Mucosa of rectum (tissue), 2 donors: ENCODE data around the gene NUBP1.
"Not testable (repeated sequence)": the region's sequence is repeated elsewhere in the genome, so short reads cannot be mapped to it uniquely, and the experiment has no call there.

Experiments used
- H3K27ac ChIP-seq, 2 donors: one replicate each; pipeline ENCODE4 v1.7.0; 2013; ENCODE audit warnings: inconsistent platforms in 2 of 2, low read depth in 2 of 2, low read length in 2 of 2
- H3K27me3 ChIP-seq, 2 donors: one replicate each; pipeline ENCODE4 v1.7.0; 2013; ENCODE audit warnings: low read length in 2 of 2; ENCODE audit not compliant: control insufficient read depth in 2 of 2, insufficient read depth in 2 of 2
- H3K36me3 ChIP-seq, 2 donors: one replicate each; pipeline ENCODE4 v1.7.0; 2013; ENCODE audit warnings: low read length in 2 of 2; ENCODE audit not compliant: control insufficient read depth in 2 of 2, insufficient read depth in 2 of 2
- H3K4me1 ChIP-seq, 2 donors: one replicate each; pipeline ENCODE4 v1.7.0; 2013; ENCODE audit warnings: low read length in 2 of 2, mild to moderate bottlenecking in 1 of 2; ENCODE audit not compliant: control insufficient read depth in 2 of 2, insufficient read depth in 2 of 2
- H3K4me3 ChIP-seq, 2 donors: one replicate each; pipeline ENCODE4 v1.7.0; 2013; ENCODE audit warnings: low read length in 2 of 2
- H3K9ac ChIP-seq, 2 donors: one replicate each; pipeline ENCODE4 v1.7.0; 2013; ENCODE audit warnings: low read length in 2 of 2, low read depth in 1 of 2, mild to moderate bottlenecking in 1 of 2
- H3K9me3 ChIP-seq, 2 donors: one replicate each; pipeline ENCODE4 v1.7.0; 2013; ENCODE audit warnings: low read length in 2 of 2; ENCODE audit not compliant: control insufficient read depth in 2 of 2
- donor health status: healthy.
- donor health status: Normal muscosa, but diverticular disease.

NUBP1 gene

DNA sequence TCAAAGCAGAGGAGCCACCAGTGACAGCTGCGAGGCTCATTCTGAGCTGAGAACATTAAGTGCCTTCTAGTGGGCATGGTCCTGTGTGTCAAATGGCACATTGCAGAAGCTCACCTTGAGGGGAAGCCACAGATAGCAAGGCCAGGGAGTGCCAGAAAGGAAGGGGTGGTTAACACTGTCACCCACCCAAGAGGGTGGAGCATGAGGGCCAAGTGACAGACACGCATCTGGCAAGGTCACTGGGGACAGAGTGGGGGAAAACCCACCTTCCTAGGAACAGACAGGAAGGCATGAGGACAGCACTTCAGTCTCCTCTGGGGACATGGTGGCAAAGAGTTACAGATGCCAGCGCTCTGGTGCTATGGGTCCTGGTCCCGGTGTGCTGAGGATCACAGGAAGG is 22.1 kb downstream of the NUBP1 start:
- H3K9ac ChIP-seq: no peak overlapping the region
- H3K9me3 ChIP-seq: no peaks in the 10 kb centered on the region
- peaks cover 27 to 65% of the 10 kb centered on the region in 2 donors for H3K36me3 ChIP-seq
- no peaks in the 10 kb centered on the region for H3K27me3 ChIP-seq
- H3K4me3 ChIP-seq: no peak overlapping the region
- no peaks in the 10 kb centered on the region for H3K4me1 ChIP-seq
- H3K27ac ChIP-seq: no peak overlapping the region

DNA sequence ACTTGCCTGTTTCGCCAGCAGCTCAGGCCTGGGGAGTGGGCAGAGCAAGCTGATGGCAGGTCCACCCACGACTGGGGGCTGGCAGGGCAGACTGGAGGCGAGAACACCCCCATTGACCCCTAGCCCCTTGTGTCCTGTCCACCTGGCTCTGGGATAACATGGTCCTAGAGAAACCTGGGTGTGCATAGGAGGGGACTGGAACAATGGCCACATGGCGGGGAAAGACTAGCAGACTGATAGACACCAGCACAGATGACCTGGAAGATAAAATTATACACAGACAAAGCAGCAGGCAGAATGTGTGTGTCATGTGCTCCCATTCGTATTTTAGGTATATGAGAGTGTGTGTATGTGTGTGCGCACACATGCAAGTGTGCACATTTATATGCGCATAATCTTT is 23.5 kb downstream of the NUBP1 start:
- Histone ChIP-seq H3K9me3 (no peaks in the 10 kb centered on the region), H3K27ac (no peak overlapping the region), H3K4me3 (no peak overlapping the region), H3K4me1 (no peaks in the 10 kb centered on the region), H3K36me3 (peaks cover 17 to 51% of the 10 kb centered on the region in 2 donors), H3K27me3 (no peaks in the 10 kb centered on the region), H3K9ac (no peak overlapping the region)

DNA sequence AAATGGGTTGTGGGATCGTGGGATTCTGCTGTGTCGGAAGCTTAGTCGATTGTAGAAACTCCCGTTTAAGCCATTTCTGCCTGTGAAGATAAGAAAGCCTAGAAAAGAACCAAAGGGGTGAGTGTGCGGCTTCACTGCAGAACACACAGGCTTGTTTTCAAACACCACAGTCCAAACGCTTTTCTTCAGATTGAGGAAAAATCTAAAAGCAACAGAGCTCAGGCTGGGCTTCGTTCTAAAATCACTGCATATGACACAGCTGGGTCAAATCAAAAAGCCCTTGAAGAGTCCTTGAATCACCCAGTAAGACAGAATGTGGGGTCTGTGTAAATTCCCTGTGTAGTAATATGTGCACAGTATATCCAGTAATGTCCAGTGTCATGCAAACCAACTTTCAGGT is 25.7 kb downstream of the NUBP1 start:
- H3K36me3 ChIP-seq: peaks cover 11 to 31% of the 10 kb centered on the region in 2 donors
- H3K27ac ChIP-seq: no peak overlapping the region
- no peaks in the 10 kb centered on the region for H3K4me1 ChIP-seq
- no peak overlapping the region for H3K4me3 ChIP-seq
- no peaks in the 10 kb centered on the region for H3K27me3 ChIP-seq
- no peak overlapping the region for H3K9ac ChIP-seq
- no peaks in the 10 kb centered on the region for H3K9me3 ChIP-seq

DNA sequence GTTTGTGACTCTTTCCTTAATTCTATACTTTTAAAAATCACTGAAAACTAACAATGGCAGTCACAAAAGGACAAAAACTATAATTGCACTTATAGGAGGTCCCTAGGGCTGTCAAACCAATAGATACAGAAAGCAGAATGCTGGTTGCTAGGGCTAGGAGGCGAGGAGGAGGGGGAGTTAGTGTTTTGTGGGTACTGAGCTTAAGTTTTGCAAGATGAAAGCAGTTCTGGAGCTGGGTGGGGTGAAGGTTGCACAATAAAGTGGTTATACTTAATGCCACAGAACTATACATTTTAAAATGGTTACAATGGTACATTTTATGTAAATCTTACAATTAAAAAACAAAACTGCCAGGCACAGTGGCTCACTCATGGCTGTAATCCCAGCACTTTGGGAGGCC is 27.3 kb downstream of the NUBP1 start:
- H3K9me3 ChIP-seq: no peaks in the 10 kb centered on the region
- H3K27ac ChIP-seq: no peak overlapping the region
- no peaks in the 10 kb centered on the region for H3K27me3 ChIP-seq
- H3K4me3 ChIP-seq: no peak overlapping the region
- peaks cover 5 to 21% of the 10 kb centered on the region in 2 donors for H3K36me3 ChIP-seq
- H3K9ac ChIP-seq: no peak overlapping the region
- H3K4me1 ChIP-seq: no peaks in the 10 kb centered on the region

DNA sequence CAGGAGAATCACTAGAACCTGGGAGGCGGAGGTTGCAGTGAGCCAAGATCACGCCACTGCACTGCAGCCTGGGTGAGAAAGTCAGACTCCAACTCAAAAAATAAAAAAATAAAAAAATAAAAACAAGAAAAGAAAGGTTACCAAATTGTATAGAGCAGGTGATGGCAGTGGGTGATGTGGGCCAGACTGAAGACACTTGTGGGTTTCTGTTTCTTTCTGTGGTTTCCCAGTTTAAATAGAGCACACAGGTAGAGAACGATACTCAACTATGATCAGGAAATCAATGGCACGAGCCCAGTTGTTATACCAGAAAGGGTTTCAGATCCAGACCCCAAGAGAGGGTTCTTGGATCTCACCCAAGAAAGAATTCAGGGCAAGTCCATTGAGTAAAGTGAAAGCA is 32.6 kb downstream of the NUBP1 start:
- H3K9me3 ChIP-seq: no peaks in the 10 kb centered on the region
- H3K27ac ChIP-seq: no peak overlapping the region
- no peaks in the 10 kb centered on the region for H3K27me3 ChIP-seq
- no peaks in the 10 kb centered on the region for H3K36me3 ChIP-seq
- H3K4me1 ChIP-seq: no peaks in the 10 kb centered on the region
- no peak overlapping the region for H3K9ac ChIP-seq
- H3K4me3 ChIP-seq: no peak overlapping the region

DNA sequence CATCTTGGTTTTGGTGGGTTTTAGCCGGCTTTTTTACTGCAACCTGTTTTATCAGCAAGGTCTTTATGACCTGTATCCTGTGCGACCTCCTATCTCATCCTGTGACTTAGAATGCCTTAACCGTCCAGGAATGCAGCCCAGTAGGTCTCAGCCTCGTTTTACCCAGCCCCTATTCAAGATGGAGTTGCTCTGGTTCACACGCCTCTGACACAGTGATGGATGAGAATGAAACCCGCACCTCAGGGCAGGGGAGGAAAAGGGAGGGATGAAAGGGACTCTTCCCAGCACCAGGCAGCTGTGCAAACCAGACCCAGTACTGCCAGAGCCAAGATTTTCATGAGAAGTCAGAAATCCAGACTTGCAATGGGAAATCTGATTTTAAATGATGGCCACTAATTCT is 33.3 kb downstream of the NUBP1 start:
- H3K27me3 ChIP-seq, H3K4me1 ChIP-seq, H3K4me3 ChIP-seq, H3K27ac ChIP-seq, H3K36me3 ChIP-seq, H3K9ac ChIP-seq, H3K9me3 ChIP-seq: not testable (repeated sequence)

DNA sequence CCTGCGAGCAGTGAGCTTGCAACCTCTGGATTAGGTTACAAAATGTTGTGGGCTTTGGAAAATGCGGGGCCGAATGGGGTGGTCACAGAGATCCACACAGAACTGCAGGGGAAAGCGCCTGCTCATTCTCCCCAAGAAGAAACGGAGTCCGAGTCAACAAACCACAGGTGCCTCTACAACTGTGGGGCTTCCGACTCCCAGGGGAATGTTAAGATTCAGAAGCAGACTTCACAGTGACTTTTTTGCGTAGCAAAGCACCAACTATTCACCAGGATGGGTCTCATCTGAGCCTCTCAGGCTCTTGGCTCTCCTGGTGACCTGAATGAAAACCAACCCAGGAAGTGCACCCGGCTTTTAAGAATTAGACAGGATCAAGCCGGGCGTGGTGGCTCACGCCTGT is 33.7 kb downstream of the NUBP1 start:
- Histone ChIP-seq H3K4me1 (no peaks in the 10 kb centered on the region), H3K9ac (no peak overlapping the region), H3K36me3 (no peaks in the 10 kb centered on the region), H3K27me3 (no peaks in the 10 kb centered on the region), H3K9me3 (no peaks in the 10 kb centered on the region), H3K4me3 (no peak overlapping the region), H3K27ac (no peak overlapping the region)

DNA sequence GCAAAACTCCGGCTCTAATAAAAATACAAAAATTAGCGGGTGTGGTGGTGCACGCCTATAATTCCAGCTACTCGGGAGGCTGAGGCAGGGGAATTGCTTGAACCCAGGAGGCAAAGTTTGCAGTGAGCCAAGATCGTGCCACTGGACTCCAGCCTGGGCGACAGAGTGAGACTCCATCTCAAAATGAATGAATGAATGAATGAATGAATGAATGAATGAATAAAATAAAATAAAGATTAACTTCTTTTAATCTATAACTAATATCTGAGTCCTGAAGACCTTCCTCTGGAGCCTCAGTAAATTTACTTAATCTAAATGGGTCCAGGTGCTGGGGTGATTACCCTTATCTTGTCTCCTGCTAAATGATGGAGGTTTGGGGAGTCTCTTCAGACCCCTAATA is 36.3 kb downstream of the NUBP1 start:
- not testable (repeated sequence) for H3K27me3 ChIP-seq, H3K4me1 ChIP-seq, H3K27ac ChIP-seq, H3K9ac ChIP-seq, H3K36me3 ChIP-seq, H3K4me3 ChIP-seq, H3K9me3 ChIP-seq

DNA sequence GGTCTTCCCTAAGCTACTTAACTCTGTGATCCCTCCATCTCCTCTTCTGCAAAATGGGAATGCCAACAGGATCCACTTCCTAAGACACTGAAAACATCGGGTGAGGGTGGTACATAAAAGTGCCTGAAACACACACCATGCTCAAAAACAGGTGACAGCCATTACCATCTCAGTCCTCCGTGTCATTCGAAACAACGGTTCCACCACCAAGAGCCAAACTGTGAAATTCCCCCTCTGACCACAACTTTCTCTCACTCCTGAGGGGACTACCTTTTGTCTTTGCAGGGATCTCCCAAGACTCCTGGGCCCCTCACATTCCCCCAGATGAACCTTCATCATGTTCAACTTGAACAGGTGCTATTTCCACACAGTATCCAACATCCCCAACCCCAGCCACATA is 37.0 kb downstream of the NUBP1 start:
- no peaks in the 10 kb centered on the region for H3K36me3 ChIP-seq
- H3K27me3 ChIP-seq: no peaks in the 10 kb centered on the region
- H3K27ac ChIP-seq: no peak overlapping the region
- no peaks in the 10 kb centered on the region for H3K4me1 ChIP-seq
- no peak overlapping the region for H3K9ac ChIP-seq
- no peak overlapping the region for H3K4me3 ChIP-seq
- H3K9me3 ChIP-seq: no peaks in the 10 kb centered on the region

DNA sequence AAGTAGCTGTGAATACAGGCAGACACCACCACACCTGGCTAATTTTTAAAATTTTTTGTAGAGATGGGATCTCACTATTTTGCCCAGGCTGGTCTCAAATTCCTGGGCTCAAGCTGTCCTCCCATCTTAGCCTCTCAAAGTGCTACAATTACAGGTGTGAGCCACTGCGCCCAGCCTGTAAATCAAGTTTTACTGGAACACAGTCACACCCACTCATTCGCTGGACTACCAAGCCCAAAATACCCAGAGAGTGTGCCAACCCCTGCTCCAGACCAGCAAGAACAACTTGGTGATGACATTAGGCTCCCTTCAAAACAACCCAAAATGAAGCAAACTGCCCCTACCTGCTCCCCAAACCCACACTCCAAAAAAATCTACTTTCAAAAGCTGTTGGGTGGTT is 39.0 kb downstream of the NUBP1 start:
- Histone ChIP-seq H3K4me1 (no peaks in the 10 kb centered on the region), H3K9me3 (no peaks in the 10 kb centered on the region), H3K9ac (no peak overlapping the region), H3K27ac (no peak overlapping the region), H3K27me3 (no peaks in the 10 kb centered on the region), H3K4me3 (no peak overlapping the region), H3K36me3 (no peaks in the 10 kb centered on the region)

DNA sequence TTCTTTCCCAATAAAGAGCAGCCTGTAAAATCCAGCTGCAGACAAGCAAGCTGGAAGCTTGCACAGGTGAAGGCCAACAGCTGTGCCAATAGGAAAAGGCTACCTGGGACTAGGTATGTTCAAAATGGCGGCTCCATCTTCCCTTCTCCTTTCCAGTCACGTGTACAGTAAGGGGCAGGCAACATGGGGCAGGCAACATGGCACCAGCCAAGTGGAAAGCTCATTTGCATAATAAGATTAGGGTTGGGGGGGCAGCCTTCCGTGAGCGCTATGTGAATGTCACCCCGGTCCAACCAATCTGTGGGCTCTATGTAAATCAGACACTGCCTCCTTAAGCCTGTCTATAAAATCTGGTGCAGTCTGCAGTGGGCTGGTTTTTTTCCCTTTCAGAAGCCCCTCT is 43.7 kb downstream of the NUBP1 start:
- Histone ChIP-seq H3K27me3 (no peaks in the 10 kb centered on the region), H3K9ac (no peak overlapping the region), H3K9me3 (no peaks in the 10 kb centered on the region), H3K4me1 (no peaks in the 10 kb centered on the region), H3K36me3 (no peaks in the 10 kb centered on the region), H3K4me3 (no peak overlapping the region), H3K27ac (no peak overlapping the region)
